ENCODE results near the gene SERINC5. TPM values are rescaled to one million over a fixed set of nuclear protein-coding genes. Genes with fewer than 3 reads are reported as not detected.
A peak's percentile ranks its signal among the peaks of the same experiment; 100 is the strongest.

Gene SERINC5
- total and polyA plus RNA-seq, 8 donors: 36.7 to 80.7 (median 47.1) TPM

- TF ChIP-seq CTCF (IDR thresholded peaks at IDR 0.05): no peak
- Histone ChIP-seq H3K27ac (no peak overlapping the region), H3K9me3 (no peaks in the 10 kb centered on the region), H3K4me3 (no peak overlapping the region), H3K27me3 (no peaks in the 10 kb centered on the region), H3K4me1 (peaks cover 0 to 3% of the 10 kb centered on the region in 2 donors), H3K36me3 (peaks cover 0 to 31% of the 10 kb centered on the region in 2 donors)
- DNase-seq: no peak
- ATAC-seq: no peak
- intact Hi-C loops (cut with DNase I): no loop called here
These were observed 105.1 kb downstream of the SERINC5 start for GRCh38 chr5:80150731-80151130.

- Histone ChIP-seq H3K4me1 (peaks cover 0 to 12% of the 10 kb centered on the region in 2 donors), H3K27ac (no peak overlapping the region), H3K9me3 (no peaks in the 10 kb centered on the region), H3K4me3 (no peak overlapping the region), H3K36me3 (peaks cover 0 to 41% of the 10 kb centered on the region in 2 donors), H3K27me3 (no peaks in the 10 kb centered on the region)
- no peak for DNase-seq
- ATAC-seq: no peak
- intact Hi-C loops (cut with DNase I): no loop called here
- no peak for TF ChIP-seq CTCF (IDR thresholded peaks at IDR 0.05)
These were observed 106.7 kb downstream of the SERINC5 start for GRCh38 chr5:80149161-80149609.

GRCh38 chr5:80147119-80147815 lies 108.6 kb downstream of the SERINC5 start:
- DNase-seq (no peak), ATAC-seq (no peak)
- Histone ChIP-seq H3K4me3 (no peak overlapping the region), H3K4me1 (peaks cover 0 to 23% of the 10 kb centered on the region in 2 donors), H3K9me3 (no peaks in the 10 kb centered on the region), H3K36me3 (peaks cover 0 to 52% of the 10 kb centered on the region in 2 donors), H3K27me3 (no peaks in the 10 kb centered on the region), H3K27ac (no peak overlapping the region)
- intact Hi-C loops (cut with DNase I): no loop called here
- no peak for TF ChIP-seq CTCF (IDR thresholded peaks at IDR 0.05)

- no peak for ATAC-seq
- H3K27ac ChIP-seq: peak overlapping the region in 1 of 2 donors; percentile 4
These were observed 109.8 kb downstream of the SERINC5 start for GRCh38 chr5:80146046-80146445.

More at GRCh38 chr5:80146046-80146445, 109.8 kb downstream of the SERINC5 start:
- no peak for TF ChIP-seq CTCF (IDR thresholded peaks at IDR 0.05)
- Histone ChIP-seq H3K27me3 (no peaks in the 10 kb centered on the region), H3K4me3 (no peak overlapping the region), H3K4me1 (peaks cover 9 to 33% of the 10 kb centered on the region in 2 donors), H3K36me3 (peaks cover 0 to 50% of the 10 kb centered on the region in 2 donors), H3K9me3 (no peaks in the 10 kb centered on the region)
- no peak for DNase-seq
- intact Hi-C loops (cut with DNase I): no loop called here

All from left lung (tissue), 10 donors.